HG02610 (cell line): ENCODE data around the gene GMPPA.

Source experiments
- ATAC-seq: cut with Tn5 transposase; IDR thresholded peaks from one replicate; pipeline ENCODE4 v1.9.1; 2021; ENCODE audit warnings: mild to moderate bottlenecking, moderate library complexity; ENCODE audit not compliant: unreplicated experiment

GMPPA gene

GRCh38 chr2:219498280-219499057, at the start of gene GMPPA:
Gene GMPPA (plus strand): TSS chr2:219498891. CDS start chr2:219499976, 1,085 bp downstream.
- peak; percentile 97 for ATAC-seq

GRCh38 chr2:219449609-219450008, 49.1 kb upstream of the GMPPA start:
- ATAC-seq = no peak

- ATAC-seq = no peak
Measured at GRCh38 chr2:219451661-219452360, 46.9 kb upstream of the GMPPA start.

GRCh38 chr2:219452361-219453317, 46.1 kb upstream of the GMPPA start:
- ATAC-seq = no peak

GRCh38 chr2:219453671-219454590, 44.8 kb upstream of the GMPPA start:
- no peak for ATAC-seq

- ATAC-seq = no peak
Measured at GRCh38 chr2:219455581-219455980, 43.1 kb upstream of the GMPPA start.

GRCh38 chr2:219457784-219458369, 40.8 kb upstream of the GMPPA start:
- no peak for ATAC-seq

- ATAC-seq = no peak
Measured at GRCh38 chr2:219458996-219459395, 39.7 kb upstream of the GMPPA start.

- peak; percentile 55 for ATAC-seq
Measured at GRCh38 chr2:219459460-219460311, 39.0 kb upstream of the GMPPA start.

- ATAC-seq = no peak
Measured at GRCh38 chr2:219460424-219460926, 38.2 kb upstream of the GMPPA start.

- ATAC-seq = no peak
Measured at GRCh38 chr2:219461047-219461514, 37.6 kb upstream of the GMPPA start.

- no peak for ATAC-seq
Measured at GRCh38 chr2:219461669-219462068, 37.0 kb upstream of the GMPPA start.

- no peak for ATAC-seq
Measured at GRCh38 chr2:219462349-219462748, 36.3 kb upstream of the GMPPA start.

- no peak for ATAC-seq
Measured at GRCh38 chr2:219464286-219465032, 34.2 kb upstream of the GMPPA start.

GRCh38 chr2:219465659-219466561, 32.8 kb upstream of the GMPPA start:
- ATAC-seq = no peak

GRCh38 chr2:219466816-219467735, 31.6 kb upstream of the GMPPA start:
- no peak for ATAC-seq
